ENCODE results near the gene GLTPD2. TPM values are rescaled to one million over a fixed set of nuclear protein-coding genes. Genes with fewer than 3 reads are reported as not detected.

GLTPD2 gene
- total RNA-seq, 1 experiment from 2014 or later = not detected

- Mint-ChIP-seq H3K36me3 (ENCODE audit: insufficient read depth, unreplicated experiment) (no peaks in the 10 kb centered on the region), H3K9me3 (ENCODE audit: unreplicated experiment) (no peaks in the 10 kb centered on the region), H3K4me3 (ENCODE audit: unreplicated experiment) (no peak overlapping the region), H3K4me1 (ENCODE audit: insufficient read depth, unreplicated experiment) (peaks cover 8% of the 10 kb centered on the region), H3K27ac (ENCODE audit: low read depth, unreplicated experiment) (no peak overlapping the region), H3K27me3 (ENCODE audit: insufficient read depth, unreplicated experiment) (peaks cover 20% of the 10 kb centered on the region)
- POLR2A ChIA-PET = interaction anchor here (1.1 kb wide), 1 partner anchor 63 kb away, joined by 3 read pairs; no protein-coding TSS in a partner anchor
- CTCF ChIA-PET = interaction anchor here (0.5 to 6.0 kb wide), 3 partner anchors 100 to 169 kb away, joined by 3 to 88 read pairs (median 4); no protein-coding TSS in a partner anchor
- no TSS peak for BruUV-seq (replicated peaks)
- TF ChIP-seq CTCF (IDR thresholded peaks at IDR 0.05; ENCODE audit: unreplicated experiment) = no peak
- intact Hi-C loops (cut with micrococcal nuclease) = no loop called here
- no peak for DNase-seq (ENCODE audit: unreplicated experiment)
Measured at GRCh38 chr17:4785311-4786105, 3.3 kb upstream of the GLTPD2 start.

GRCh38 chr17:4786106-4786511, 2.7 kb upstream of the GLTPD2 start, which contains the start of gene VMO1:
Gene VMO1 (minus strand): TSS chr17:4786364. CDS start chr17:4786352, 12 bp downstream.
- POLR2A ChIA-PET = interaction anchor here (0.6 to 1.2 kb wide), 4 partner anchors 64 to 181 kb away, joined by 3 to 5 read pairs (median 3); partner anchors contain the start of gene SPAG7

GRCh38 chr17:4786516-4786915, 2.2 kb upstream of the GLTPD2 start:
- Mint-ChIP-seq H3K27ac (ENCODE audit: low read depth, unreplicated experiment) (no peak overlapping the region), H3K4me1 (ENCODE audit: insufficient read depth, unreplicated experiment) (peaks cover 18% of the 10 kb centered on the region), H3K36me3 (ENCODE audit: insufficient read depth, unreplicated experiment) (no peaks in the 10 kb centered on the region), H3K9me3 (ENCODE audit: unreplicated experiment) (no peaks in the 10 kb centered on the region), H3K27me3 (ENCODE audit: insufficient read depth, unreplicated experiment) (peaks cover 17% of the 10 kb centered on the region), H3K4me3 (ENCODE audit: unreplicated experiment) (no peak overlapping the region)
- ChIA-PET CTCF (interaction anchor here (0.6 to 6.0 kb wide), 9 partner anchors 23 to 99 kb away, joined by 3 to 88 read pairs (median 3); no protein-coding TSS in a partner anchor), POLR2A (interaction anchor here (0.6 to 1.2 kb wide), 3 partner anchors 98 to 181 kb away, joined by 3 to 5 read pairs (median 3); partner anchors contain the start of gene SPAG7)
- no TSS peak for BruUV-seq (replicated peaks)
- intact Hi-C loops (cut with micrococcal nuclease) = no loop called here
- no peak for DNase-seq (ENCODE audit: unreplicated experiment)
- no peak for TF ChIP-seq CTCF (IDR thresholded peaks at IDR 0.05; ENCODE audit: unreplicated experiment)

More at GRCh38 chr17:4786106-4786511, 2.7 kb upstream of the GLTPD2 start, which contains the start of gene VMO1:
- BruUV-seq (replicated peaks) = no TSS peak
- Mint-ChIP-seq H3K4me1 (ENCODE audit: insufficient read depth, unreplicated experiment) (peaks cover 14% of the 10 kb centered on the region), H3K36me3 (ENCODE audit: insufficient read depth, unreplicated experiment) (no peaks in the 10 kb centered on the region), H3K4me3 (ENCODE audit: unreplicated experiment) (no peak within 1 kb of the TSS), H3K9me3 (ENCODE audit: unreplicated experiment) (no peaks in the 10 kb centered on the region), H3K27me3 (ENCODE audit: insufficient read depth, unreplicated experiment) (peaks cover 17% of the 10 kb centered on the region), H3K27ac (ENCODE audit: low read depth, unreplicated experiment) (no peak within 1 kb of the TSS)
- DNase-seq (ENCODE audit: unreplicated experiment) = no peak
- intact Hi-C loops (cut with micrococcal nuclease) = no loop called here
- TF ChIP-seq CTCF (IDR thresholded peaks at IDR 0.05; ENCODE audit: unreplicated experiment) = no peak
- CTCF ChIA-PET = interaction anchor here (0.6 to 6.0 kb wide), 7 partner anchors 23 to 100 kb away, joined by 3 to 88 read pairs (median 3); no protein-coding TSS in a partner anchor

GRCh38 chr17:4788159-4788806, 481 bp upstream of the GLTPD2 start:
- Mint-ChIP-seq H3K9me3 (ENCODE audit: unreplicated experiment) (no peaks in the 10 kb centered on the region), H3K4me3 (ENCODE audit: unreplicated experiment) (peak overlapping the region; percentile 75), H3K27me3 (ENCODE audit: insufficient read depth, unreplicated experiment) (peaks cover 9% of the 10 kb centered on the region), H3K36me3 (ENCODE audit: insufficient read depth, unreplicated experiment) (no peaks in the 10 kb centered on the region), H3K4me1 (ENCODE audit: insufficient read depth, unreplicated experiment) (peaks cover 18% of the 10 kb centered on the region), H3K27ac (ENCODE audit: low read depth, unreplicated experiment) (no peak overlapping the region)
- no peak for TF ChIP-seq CTCF (IDR thresholded peaks at IDR 0.05; ENCODE audit: unreplicated experiment)
- CTCF ChIA-PET = interaction anchor here (0.6 to 6.0 kb wide), 14 partner anchors 9 to 221 kb away, joined by 3 to 88 read pairs (median 4); partner anchors contain the start of gene MED11
- BruUV-seq (replicated peaks) = no TSS peak
- POLR2A ChIA-PET = interaction anchor here (0.6 to 4.0 kb wide), 9 partner anchors 19 to 146 kb away, joined by 3 to 51 read pairs (median 5); partner anchors contain the start of genes ARRB2, CHRNE, MINK1 and PLD2
- intact Hi-C loops (cut with micrococcal nuclease) = no loop called here
- no peak for DNase-seq (ENCODE audit: unreplicated experiment)

Measured in MCF 10A (cell line).